SK-N-SH treated with all-trans-retinoic acid at 6 μM for 48 hours (cell line): ENCODE data around the gene BBS5.

Experiments used
- GLIS3 ChIP-seq: fragments of 250-450 bp; sonication (Bioruptor Pico); IDR thresholded peaks from 2 replicates; pipeline ENCODE4 v1.5.0; 2020; ENCODE audit warnings: mild to moderate bottlenecking, moderate library complexity
- ISL1 ChIP-seq: fragments of 250-450 bp; sonication (Bioruptor Pico); IDR thresholded peaks from 2 replicates; pipeline ENCODE4 v2.1.2; 2022; ENCODE audit warnings: mild to moderate bottlenecking, moderate library complexity
- OSR1 ChIP-seq: fragments of 250-450 bp; sonication (Bioruptor Pico); IDR thresholded peaks from 2 replicates; pipeline ENCODE4 v1.8.0; 2022; ENCODE audit warnings: moderate library complexity, mild to moderate bottlenecking, inconsistent platforms
- PPARA ChIP-seq: fragments of 250-450 bp; sonication (Bioruptor Pico); IDR thresholded peaks from 2 replicates; pipeline ENCODE4 v1.5.0; 2020; ENCODE audit warnings: mild to moderate bottlenecking, borderline replicate concordance
- RARB ChIP-seq: fragments of 250-450 bp; sonication (Bioruptor Pico); IDR thresholded peaks from 2 replicates; pipeline ENCODE4 v1.8.0; 2021; ENCODE audit warnings: mild to moderate bottlenecking, moderate library complexity
- SNAI2 ChIP-seq: fragments of 250-450 bp; sonication (Bioruptor Pico); IDR thresholded peaks from 2 replicates; pipeline ENCODE4 v1.5.0; 2020; ENCODE audit warnings: mild to moderate bottlenecking, moderate library complexity
- TCF4 ChIP-seq: fragments of 250-450 bp; sonication (Bioruptor Pico); IDR thresholded peaks from 2 replicates; pipeline ENCODE4 v1.8.0; 2021; ENCODE audit warnings: mild to moderate bottlenecking, moderate library complexity, borderline replicate concordance
- TSHZ2 ChIP-seq: fragments of 250-450 bp; sonication (Bioruptor Pico); IDR thresholded peaks from 2 replicates; pipeline ENCODE4 v1.5.0; 2020; ENCODE audit warnings: mild to moderate bottlenecking, moderate library complexity
- ZC3H10 ChIP-seq: fragments of 250-450 bp; sonication (Bioruptor Pico); IDR thresholded peaks from 2 replicates; pipeline ENCODE4 v1.5.1; 2021; ENCODE audit warnings: mild to moderate bottlenecking, moderate library complexity
- ZFP3 ChIP-seq: fragments of 250-450 bp; sonication (Bioruptor Pico); IDR thresholded peaks from 2 replicates; pipeline ENCODE4 v1.5.0; 2020; ENCODE audit warnings: mild to moderate bottlenecking, moderate library complexity
- ZFP30 ChIP-seq: fragments of 450-650 bp; formaldehyde crosslinking; IDR thresholded peaks from 2 replicates; pipeline ENCODE4 v1.5.0; 2022; ENCODE audit warnings: mild to moderate bottlenecking, moderate library complexity
- ZNF8 ChIP-seq: fragments of 450-650 bp; formaldehyde crosslinking; IDR thresholded peaks from 2 replicates; pipeline ENCODE4 v1.5.0; 2020; ENCODE audit warnings: mild to moderate bottlenecking, moderate library complexity
- TF ChIP-seq, protein P1 (sequence below): fragments of 250-450 bp; sonication (Bioruptor Pico); IDR thresholded peaks from 2 replicates; pipeline ENCODE4 v1.8.0; 2020; ENCODE audit warnings: mild to moderate bottlenecking, moderate library complexity, borderline replicate concordance
- TF ChIP-seq, protein P2 (sequence below): fragments of 250-450 bp; sonication (Bioruptor Pico); IDR thresholded peaks from 2 replicates; pipeline ENCODE4 v1.5.1; 2020; ENCODE audit warnings: low read depth, mild to moderate bottlenecking, moderate library complexity

GRCh38 chr2:169491378-169491777 lies 12.1 kb downstream of the BBS5 start:
- TF ChIP-seq ZC3H10 (CRISPR knock-in tag) (no peak), SNAI2 (CRISPR knock-in tag) (no peak), GLIS3 (CRISPR knock-in tag) (no peak), ZFP3 (no peak), ZFP30 (CRISPR knock-in tag) (no peak), PPARA (CRISPR knock-in tag) (no peak), ZNF8 (CRISPR knock-in tag) (no peak), TSHZ2 (CRISPR knock-in tag) (no peak), ISL1 (CRISPR knock-in tag) (no peak), OSR1 (CRISPR knock-in tag) (no peak), RARB (no peak), TCF4 (CRISPR knock-in tag) (no peak)
- TF ChIP-seq, protein P1, sequence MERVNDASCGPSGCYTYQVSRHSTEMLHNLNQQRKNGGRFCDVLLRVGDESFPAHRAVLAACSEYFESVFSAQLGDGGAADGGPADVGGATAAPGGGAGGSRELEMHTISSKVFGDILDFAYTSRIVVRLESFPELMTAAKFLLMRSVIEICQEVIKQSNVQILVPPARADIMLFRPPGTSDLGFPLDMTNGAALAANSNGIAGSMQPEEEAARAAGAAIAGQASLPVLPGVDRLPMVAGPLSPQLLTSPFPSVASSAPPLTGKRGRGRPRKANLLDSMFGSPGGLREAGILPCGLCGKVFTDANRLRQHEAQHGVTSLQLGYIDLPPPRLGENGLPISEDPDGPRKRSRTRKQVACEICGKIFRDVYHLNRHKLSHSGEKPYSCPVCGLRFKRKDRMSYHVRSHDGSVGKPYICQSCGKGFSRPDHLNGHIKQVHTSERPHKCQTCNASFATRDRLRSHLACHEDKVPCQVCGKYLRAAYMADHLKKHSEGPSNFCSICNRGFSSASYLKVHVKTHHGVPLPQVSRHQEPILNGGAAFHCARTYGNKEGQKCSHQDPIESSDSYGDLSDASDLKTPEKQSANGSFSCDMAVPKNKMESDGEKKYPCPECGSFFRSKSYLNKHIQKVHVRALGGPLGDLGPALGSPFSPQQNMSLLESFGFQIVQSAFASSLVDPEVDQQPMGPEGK (CRISPR knock-in tag) = no peak
- TF ChIP-seq, protein P2, sequence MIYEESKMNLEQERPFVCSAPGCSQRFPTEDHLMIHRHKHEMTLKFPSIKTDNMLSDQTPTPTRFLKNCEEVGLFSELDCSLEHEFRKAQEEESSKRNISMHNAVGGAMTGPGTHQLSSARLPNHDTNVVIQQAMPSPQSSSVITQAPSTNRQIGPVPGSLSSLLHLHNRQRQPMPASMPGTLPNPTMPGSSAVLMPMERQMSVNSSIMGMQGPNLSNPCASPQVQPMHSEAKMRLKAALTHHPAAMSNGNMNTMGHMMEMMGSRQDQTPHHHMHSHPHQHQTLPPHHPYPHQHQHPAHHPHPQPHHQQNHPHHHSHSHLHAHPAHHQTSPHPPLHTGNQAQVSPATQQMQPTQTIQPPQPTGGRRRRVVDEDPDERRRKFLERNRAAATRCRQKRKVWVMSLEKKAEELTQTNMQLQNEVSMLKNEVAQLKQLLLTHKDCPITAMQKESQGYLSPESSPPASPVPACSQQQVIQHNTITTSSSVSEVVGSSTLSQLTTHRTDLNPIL = no peak
